GM18520 (cell line): Measurements from ENCODE around the gene SDC3.

Experiments used
- ATAC-seq: cut with Tn5 transposase; IDR thresholded peaks from one replicate; pipeline ENCODE4 v1.9.1; 2021; ENCODE audit not compliant: unreplicated experiment

The SDC3 gene

DNA sequence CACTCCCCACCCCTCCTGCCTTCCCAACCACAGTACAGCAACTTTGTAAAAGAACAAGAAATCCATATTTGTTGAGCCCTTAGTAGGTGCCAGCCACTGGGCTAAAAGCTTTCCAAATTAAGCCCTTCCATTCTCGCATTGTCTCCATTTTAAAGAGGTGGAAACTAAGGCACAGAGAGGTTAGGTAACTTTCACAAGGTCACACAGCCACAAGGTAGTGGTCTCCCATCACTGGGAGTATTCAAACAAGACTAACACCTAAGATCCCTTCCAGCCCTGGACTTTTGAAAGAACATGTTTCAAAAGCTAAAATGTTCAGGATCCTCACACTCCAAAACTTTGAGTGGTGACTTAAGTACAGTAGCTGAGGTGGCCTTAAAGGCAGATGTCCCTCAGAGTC is 3.2 kb downstream of the SDC3 start:
- ATAC-seq = no peak

DNA sequence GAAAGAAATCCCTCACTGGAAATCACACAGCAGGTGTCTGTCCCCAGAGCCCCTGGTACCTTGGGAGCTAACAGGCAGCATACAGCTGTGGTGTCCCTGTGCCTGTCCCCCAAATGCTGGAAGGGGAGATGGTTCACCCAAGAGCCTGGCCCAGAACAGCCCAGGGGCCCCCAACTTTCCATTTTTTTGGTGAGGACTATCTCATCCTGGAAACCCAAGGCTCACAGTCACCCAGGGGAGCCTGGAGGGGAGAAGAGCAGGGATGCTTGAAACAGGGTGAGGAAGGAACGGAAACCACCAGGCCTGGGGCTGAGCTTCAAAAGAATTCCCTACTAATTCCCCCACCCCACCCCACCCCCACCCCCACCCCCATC is 3.6 kb downstream of the SDC3 start:
- ATAC-seq = no peak

DNA sequence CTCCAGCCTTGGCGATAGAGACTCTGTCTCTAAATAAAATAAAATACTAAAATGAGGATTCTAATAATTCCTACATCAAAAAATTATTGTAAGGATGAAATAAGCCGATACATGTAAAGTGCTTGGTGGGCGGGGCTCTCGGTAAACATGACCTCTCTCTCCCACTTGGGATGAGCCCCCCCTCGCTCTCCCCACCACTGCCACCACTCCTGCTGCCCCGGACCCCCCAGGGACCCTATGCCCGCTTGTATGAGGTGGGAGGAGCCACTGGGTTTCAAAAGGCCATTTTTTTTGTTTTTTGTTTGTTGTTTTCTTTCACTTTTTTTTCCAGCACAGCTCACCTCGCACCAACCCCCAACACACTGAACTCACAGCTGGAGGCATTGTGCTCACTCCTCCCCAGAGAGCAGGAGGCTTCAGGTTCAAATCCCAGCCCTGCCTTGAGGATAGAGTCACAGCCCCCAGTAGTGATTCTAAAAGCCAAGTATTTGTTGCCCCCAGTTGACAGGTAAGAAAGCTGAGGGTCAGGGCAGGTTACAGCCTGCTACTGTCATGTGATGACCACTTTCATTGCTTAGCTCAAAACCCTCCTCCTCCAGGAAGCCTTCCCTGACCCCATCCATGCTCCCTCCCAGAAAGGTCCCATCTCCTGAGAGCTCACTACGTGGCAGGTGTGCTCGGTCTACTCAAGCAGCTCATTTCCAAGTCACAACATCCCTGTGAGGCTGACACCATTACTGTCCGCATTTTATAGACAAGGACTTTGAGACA is 4.2 kb downstream of the SDC3 start:
- no peak for ATAC-seq

DNA sequence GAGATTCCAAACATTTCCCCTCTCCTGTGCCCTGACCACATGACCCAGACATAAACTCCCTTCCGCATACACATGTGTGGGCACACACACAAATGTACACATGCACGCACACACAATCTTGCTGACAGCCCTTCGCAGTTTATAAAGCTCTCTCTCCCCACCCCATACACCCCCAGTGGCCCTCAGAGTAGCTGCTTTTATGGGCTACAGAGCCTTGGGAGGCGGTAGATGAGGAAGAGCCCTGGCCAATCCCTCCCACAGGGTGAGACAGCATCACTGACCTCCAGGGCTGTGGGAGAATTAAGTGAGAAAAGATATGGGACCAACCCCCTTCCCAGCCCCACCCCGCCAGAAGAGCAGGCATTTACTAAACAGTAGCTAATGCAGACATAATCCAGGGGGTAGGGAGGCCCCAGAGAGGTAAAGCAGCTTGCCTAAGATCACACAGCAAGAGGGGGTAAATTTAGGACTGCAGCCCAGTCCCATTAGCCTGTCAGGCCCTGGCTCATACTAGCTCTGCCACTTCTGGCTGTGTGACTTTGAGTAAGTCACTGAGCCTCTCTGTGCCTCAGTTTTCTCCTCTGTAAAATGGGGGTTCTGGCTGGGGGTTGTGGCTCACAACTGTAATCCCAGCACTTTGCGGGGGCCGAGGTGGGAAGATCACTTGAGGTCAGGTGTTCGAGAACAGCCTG is 5.1 kb downstream of the SDC3 start:
- ATAC-seq = no peak

DNA sequence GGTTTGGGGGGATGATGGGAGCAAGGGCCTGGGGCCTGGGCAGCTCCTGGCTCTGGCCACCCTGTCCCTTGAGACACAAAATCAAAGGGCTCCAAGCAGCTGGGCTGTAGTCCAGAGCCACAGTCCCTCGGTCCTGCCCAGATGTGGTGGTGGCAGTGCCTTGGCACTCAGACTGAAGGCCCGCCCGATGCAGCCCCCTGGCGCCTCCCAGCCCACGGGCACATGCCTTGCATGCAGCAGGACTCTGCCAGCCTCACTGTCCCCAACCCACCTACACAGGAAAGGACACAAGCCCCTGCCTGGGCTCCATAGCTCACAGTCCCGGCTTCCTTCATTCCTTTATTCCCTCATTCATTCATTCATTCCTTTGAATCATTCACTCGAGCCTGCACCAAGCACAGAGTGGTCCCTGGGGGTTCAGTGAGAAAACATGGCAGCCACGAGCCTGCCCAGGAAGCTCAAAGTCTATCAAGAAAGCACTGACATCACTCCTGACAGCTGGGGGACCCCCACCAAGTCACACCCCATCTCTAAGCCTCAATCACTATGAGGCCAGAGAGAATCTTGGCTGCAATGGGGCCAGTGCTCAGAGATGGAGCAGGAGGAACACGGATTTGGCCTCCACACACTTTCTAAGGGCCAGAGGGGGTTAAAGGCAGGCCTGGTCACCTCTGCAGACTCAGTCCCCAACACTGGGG is 5.8 kb downstream of the SDC3 start:
- ATAC-seq = no peak

DNA sequence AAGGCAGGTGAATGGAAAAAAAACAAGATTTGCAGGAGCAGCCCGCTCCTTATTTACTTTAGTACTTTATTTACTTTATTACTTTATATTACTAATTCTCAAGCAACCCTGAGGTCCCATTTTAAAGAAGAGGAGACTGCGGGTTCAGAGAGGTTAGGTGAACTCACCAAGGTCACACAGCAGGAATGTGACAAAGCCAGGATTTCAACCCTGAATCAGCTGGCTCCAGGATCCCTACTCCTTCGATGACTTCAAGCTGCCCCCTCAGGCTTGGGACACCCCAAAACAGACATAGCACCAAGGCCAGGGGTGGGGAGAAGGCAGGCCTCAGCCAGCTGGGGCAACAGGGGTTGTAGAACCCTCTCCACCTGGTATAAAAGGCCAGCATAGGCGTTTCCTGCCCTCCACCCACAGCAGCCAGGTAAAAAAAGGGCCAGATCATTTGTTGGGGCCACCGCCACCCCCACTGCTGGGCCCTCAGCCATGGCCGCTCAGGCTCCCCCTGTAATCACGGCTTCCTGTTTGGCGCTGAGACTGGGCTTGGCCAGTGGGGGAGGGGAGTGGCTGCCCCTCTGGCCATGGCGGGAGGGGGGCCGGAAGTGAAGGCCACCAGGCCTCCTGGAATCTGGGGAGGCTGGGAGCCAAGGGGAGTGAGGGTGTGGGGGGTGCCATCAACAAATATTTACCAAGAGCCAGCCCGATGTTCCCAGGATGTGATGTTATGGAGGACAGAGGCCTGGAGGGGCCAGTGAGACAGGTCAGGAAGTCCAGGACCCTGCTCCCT is 6.6 kb downstream of the SDC3 start:
- no peak for ATAC-seq

DNA sequence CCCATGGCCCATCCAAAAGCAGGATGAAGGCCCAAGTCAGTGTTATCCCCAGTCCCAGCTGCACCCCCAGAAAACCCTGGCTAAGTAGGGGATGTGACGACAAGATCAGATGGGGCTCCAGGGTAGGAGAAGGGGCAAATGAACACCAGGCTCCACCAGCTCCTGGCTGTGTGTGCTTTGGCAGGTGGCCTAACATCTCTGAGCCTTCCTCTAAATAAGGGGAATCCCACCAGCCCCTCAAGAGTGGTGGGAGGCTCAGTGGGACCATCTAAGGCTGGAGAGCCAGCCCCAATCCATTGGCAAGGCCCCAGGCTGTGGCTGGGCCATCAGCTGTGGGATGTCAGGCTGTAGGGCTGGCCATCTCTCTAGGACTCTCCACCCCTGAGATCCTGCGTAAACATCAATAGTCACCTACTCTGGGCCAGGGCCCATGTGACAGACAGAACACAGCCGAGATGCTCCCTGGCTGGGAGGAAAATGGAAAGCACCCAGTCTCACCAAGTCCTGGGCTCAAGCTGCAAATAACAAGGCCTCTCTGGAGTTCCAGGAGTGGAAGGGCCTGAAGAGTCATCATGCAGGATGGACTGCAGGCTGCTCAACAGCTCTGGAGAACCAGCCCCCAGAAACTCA is 7.5 kb downstream of the SDC3 start:
- ATAC-seq = no peak

DNA sequence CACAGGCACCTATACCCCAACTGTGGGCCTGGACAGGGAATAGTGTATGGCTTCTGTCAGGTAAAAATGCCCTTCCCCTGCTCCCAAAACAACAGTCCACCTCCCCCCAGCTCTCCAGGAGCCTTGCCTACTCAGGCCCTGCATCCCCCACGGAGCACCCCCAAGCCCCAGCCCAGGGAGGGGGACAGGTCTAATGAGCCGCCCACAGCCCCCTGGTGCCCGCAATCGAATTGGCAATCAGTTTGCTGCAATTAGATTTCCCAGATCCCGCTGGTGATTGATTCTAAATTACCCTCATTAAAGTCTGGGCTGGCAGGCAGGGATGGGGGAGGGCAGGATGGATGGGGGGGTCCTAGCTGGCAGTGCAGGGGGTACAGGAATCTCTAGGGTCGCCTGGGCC is 8.1 kb downstream of the SDC3 start:
- ATAC-seq = no peak

DNA sequence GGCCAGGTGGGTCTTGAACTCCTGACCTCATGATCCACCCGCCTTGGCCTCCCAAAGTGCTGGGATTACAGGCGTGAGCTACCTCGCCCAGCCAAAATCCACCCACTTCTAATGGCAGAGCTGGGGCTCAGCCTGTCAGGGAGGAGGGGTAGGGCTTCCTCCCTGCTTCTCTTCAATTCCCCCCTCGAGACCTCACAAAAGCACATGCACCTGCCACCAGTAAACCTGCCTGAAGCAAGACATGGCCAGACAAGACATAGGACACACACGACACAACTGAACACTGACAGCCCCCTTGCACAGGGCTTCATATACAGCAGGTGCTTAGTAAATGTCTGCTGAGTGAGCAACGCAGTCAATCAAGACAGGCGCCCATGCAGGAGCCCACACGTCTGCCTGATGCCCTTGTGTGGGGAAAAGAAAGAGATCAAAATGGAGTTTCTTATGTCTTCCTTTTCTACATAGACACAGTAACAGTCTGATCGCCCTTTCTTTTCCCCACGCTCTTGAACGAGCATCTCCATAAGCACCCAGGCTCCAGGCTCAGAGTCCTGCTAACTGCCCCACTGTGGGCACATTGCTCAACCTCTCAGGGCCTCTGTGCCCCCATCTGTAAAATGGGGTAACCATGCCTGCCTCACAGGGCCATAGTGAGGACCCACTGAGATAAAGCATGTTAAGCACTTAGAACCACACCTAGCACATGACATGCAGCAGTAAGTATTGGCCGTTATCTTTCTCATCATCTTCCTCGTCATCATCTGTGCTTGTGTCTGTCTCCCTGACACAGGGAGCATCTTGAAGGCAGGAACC is 8.8 kb downstream of the SDC3 start:
- no peak for ATAC-seq

DNA sequence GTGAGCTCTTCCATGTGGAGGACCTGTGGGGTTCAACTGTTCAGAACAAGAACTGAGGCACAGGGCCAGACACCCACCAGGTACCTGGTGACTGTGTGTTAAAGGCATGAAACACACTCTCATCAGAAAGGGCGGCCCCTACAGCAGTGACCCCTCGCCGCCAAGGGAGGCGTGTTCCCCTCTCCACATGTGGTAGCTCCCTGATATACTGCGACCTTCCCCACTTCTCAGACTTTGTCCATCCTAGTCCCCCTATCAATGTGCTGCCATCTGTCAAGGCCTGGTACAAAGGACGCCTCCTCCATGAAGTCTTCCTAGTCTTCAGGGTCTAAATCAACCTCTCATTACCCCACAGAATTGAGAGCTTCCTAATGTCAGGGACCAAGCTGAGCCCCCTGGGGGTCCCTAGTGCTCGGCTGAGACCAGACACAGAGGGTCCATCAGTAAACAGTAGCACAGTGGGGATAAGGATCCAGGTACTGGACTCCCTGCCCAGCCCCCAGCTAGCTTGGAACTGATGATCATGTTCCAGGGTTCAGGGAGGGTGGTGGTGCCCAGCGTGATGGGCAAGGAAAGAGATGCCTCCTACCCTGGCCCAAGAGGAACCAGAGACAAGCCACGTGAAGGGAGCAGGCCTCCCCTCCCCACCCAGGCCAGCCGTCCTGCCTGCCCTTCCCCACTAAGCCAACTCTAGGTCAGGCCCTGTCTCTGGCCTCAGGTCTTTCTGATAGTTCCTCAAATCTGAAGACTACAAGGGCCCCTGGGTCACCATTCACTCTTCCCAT is 10.3 kb downstream of the SDC3 start:
- ATAC-seq = no peak

DNA sequence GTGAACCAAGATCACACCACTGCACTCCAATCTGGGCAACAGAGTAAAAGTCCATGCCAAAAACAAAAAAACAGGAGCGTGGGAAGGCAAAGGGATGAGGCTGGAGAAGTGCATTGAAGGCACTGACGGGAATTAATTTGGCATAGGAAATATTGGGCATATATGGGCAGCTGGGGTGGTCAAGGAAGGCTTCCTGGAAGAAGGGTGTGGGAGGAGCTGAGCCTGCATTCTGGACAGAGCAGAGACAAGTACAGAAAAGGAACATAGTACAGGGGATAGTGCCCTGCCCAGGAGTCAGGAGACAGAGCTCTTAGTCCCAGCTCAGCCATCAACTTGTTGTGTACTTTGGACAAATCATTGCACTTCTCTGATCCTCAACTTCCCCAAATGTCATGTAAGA is 11.7 kb downstream of the SDC3 start:
- ATAC-seq = no peak

DNA sequence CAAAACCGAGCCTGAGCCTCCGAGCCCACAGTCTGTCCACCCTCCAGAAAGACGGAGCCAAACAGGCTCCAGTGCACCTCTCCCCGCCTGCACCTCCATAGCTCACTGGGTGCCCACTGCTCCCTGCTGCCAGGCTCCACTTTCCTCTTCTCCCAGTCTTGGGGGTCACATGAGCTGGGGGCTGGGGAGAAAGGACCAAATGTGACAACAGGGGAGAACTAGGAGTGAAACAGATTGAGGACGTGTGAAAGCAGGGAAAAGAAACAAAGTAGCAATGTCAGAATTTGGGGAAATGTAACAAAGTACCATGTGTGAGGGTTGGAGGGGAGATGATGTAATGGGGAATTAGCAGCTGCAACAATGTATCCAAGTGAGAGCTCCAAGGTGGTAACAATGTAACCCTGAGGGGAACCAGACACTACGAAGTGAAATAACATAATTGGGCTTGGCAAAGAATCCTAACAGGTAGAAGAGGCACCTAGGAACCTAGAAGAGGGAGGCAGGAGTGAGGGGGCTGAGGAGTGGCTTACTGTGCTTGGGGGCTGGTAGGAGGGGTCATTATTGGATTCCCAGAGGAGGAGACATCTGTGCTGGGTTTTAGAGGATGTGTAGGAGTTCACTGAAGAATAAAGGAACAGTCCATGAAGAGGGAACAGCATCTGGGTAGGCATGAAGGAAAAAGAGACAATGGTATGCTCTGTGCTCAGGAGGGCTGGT is 12.5 kb downstream of the SDC3 start:
- no peak for ATAC-seq

DNA sequence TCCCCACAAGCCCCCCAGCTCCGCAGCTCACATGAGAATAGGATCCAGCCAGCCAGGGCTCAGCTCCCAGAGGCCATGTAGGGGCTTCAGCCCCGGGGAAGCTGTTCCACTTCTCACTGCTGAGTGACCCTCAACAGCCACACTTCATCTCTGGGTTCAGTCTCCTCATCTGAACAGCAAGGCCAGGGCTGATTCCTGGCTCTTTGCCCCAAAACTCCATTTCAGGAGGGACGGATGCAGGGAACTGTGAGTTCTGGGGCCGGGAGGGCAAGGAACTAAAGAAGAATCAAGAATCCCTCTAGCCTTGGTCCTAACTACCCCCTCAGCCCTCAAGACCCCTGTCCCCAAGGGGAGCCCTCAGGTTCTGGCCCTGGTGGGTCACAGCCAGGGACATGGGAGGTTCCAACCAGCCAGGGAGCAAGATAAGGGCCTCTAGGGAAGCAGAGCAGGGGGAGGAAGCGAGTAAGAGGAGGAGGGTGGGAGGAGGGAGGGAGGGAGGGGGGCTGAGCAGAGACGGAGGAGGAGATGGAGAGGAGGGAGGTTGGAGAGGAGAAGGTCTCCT is 13.1 kb downstream of the SDC3 start:
- no peak for ATAC-seq

DNA sequence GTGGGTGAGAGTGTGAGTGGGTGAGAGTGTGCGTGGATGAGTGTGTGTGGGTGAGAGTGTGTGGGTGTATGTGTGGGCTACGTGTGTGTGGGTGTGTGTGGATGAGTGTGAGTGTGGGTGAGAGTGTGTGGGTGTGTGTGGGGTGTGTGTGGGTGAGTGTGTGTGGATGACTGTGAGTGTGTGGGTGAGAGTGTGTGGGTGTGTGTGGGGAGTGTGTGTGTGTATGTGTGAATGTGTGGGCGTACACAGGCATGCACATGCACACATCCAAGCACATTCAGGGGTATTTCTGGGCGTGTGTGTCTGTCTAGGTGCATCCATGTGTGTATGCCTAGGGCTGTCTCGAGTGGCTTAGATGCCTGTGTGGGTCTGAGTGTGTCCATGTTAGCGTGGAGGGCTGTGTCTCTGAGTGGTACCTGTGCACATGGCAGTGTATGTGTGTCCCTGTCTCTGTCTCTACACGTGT is 14.0 kb downstream of the SDC3 start:
- no peak for ATAC-seq

DNA sequence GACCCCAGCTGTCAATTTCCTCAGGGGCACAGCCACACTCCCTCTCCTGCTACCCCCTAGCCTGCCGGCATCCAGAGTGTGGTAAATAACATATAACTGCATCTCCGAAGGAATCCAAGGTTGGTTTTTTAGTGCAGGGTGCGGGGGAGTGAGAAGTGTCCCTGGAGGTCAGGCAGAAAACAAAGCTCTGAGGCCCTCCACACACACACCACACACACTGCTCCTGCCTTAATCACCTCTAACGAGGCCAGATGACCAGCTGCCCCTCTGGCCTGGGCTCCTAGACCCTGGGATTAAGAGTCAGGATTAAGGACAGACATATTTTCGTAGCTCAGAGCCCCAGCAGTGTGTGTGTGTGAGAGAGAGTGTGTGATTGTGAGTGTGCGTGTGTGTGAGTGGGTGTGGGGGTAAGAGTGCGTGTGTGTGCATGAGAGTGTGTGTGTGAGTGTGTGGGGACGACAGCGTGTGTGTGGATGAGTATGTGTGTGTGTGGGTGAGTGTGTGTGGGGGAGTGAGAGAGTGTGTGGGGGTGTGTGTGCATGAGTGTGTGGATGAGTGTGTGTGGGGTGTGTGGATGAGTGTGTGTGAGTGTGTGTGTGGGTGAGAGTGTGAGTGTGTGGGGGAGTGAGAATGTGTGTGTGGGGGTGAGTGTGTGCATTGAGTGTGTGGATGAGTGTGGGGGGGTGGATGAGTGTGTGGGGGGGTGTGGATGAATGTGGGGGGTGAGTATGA is 14.6 kb downstream of the SDC3 start:
- no peak for ATAC-seq

DNA sequence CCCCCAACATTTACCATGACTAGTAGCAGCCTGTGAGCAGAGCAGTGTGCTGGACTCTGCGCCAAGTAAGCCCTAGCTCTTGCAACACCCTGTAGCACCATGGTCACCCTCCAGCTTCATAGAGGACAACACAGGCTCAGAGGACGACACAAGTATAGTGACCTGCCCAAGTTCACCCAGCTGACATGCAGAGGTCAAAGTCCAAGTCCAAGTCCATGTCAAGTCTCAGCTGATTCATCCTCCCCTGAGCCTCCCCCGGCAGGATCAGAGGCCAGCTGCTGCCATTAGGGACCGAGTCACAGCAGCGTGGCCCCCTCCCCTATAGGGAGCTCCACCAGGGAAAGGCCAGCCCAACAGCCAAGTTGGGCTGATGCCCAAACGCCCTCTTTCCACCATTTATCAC is 15.9 kb downstream of the SDC3 start:
- no peak for ATAC-seq

DNA sequence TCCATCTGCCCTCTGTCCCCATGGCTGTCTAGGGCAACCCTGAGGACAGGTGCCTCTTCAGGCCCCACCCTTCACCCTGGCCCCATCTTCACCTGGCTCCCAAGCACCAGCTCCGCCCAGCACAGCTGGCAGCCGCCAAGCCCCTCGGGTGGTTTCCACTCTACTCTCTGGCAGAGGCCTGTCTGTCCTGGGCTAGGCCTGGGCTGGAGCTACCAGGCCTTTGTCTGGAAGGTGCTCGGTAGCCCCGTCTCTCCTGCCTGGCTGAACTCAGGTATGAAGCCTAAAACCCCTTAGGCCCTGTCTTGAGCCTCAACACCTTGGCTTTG is 17.4 kb downstream of the SDC3 start:
- ATAC-seq = no peak
